GM18505 (cell line): ENCODE data around the gene SH3RF2.
A peak's percentile ranks its signal among the peaks of the same experiment; 100 is the strongest.
"Not testable (repeated sequence)": the region's sequence is repeated elsewhere in the genome, so short reads cannot be mapped to it uniquely, and the experiment has no call there.

ENCODE experiments used
- ATAC-seq: cut with Tn5 transposase; IDR thresholded peaks from one replicate; pipeline ENCODE4 v1.9.1; 2021; ENCODE audit not compliant: unreplicated experiment
- POLR2A ChIP-seq: IDR thresholded peaks from 4 replicates; pipeline ENCODE4 v1.6.1; 2011; ENCODE audit warnings: borderline replicate concordance; ENCODE audit not compliant: insufficient read depth, insufficient read length; ENCODE audit errors: extremely low read depth

The SH3RF2 gene

DNA sequence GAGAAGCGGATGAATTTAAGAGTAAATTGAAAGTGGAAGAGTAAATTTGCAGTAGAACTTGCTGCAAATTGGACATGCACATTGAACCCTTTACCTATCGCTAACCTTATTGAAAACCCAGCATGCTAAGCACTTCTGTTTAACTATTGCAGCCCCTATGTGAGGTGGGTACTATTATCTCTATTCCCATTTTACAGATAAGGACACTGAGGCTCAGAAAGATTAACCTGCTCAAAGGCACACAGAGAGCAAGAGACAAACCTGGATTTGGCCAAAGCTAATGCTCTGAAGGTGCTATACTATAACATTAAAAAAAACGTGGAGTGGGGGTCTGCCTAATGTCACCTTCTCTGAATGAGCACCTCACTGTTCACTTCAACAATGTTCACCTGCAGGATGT is 21.0 kb downstream of the SH3RF2 start:
- no peak for ATAC-seq
- no peak for TF ChIP-seq POLR2A

DNA sequence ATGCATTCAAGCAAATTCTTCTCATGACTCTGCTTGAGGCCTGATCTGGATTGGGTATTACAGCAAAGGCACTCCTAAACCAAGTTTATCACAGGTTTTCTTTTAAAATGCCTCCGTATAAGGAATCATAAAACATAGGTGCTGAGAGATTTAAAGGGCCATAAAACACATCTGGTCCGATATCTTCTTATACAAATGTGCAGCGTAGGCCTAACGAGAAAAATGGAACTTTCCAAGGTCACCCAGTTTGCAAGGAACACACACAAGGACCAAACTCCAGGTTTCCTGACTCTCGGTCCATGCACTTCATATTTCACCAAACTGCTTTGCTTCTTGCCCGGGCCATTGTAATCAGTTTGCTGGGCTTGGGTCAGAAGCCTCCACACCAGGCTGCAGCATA is 22.1 kb downstream of the SH3RF2 start:
- no peak for ATAC-seq
- no peak for TF ChIP-seq POLR2A

DNA sequence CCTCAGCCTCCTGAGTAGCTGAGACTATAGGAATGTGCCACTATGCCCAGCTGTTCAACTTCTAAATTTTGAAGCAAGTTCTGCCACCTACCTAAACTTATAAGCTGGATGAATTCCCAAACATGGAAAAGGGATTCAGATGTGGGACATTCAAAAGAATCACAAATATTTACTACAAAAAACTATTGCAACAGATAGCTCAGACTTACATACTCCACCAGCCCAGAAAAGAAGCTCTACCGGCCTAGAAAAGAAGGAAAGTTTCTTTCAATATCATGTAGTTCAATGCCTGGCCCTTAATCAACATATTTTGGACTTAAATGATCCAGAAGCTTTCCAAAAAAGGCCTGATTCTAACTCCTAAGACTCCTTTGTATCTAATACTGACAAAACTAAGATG is 23.8 kb downstream of the SH3RF2 start:
- no peak for TF ChIP-seq POLR2A
- ATAC-seq = no peak

DNA sequence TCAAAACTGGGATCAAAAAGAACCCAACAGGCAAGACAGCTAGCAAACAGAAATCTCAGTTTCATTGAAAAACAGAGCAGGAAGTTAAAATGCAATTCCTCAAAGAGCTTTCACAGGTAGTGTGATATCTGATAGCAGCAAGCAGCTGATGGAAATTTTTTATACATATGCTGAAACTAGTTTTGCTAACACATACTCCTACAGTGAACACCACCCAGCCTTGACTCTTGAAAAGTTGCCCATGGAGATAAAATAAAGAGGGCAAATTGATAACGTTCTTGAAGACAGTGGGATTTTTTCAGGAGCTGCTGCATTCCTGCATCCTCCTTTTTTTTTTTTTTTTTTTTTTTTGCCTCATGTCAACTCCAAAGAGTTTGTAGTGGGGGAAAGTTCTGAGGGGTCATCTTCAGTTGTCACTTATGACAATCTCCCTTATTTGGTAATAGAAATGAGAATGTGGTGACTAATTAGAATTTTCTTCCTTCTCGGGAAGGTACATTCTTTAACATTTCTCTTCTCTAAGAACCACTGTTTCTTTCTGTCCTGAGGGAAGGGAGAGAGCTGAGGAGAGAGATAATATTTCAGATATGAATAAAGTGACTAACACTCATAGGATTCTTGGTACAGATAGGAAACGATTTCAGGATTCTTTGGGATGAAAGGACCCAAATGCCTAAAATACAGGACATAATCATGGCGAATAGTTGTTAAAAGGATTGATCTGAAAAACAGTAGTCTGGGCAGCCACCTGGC is 24.6 kb downstream of the SH3RF2 start:
- no peak for ATAC-seq
- no peak for TF ChIP-seq POLR2A

DNA sequence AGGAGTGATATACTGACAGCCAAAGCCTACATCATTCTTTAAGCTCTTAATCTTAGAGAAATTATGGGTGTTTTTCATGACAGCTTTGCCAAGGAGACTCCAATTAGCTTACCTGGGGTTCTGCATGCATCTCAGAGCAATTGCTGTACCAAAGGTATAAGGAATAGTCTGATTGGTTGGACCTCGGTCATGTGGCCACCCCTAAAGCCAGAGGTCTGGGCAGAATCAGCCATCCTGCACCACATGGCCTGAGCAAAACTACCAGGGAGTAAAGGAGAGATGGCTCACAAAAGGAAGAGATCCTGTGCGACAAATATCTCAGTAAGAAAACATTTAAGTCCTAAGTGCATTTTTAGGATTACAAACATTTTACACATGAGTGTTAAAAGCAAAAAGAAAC is 25.6 kb downstream of the SH3RF2 start:
- no peak for TF ChIP-seq POLR2A
- no peak for ATAC-seq

DNA sequence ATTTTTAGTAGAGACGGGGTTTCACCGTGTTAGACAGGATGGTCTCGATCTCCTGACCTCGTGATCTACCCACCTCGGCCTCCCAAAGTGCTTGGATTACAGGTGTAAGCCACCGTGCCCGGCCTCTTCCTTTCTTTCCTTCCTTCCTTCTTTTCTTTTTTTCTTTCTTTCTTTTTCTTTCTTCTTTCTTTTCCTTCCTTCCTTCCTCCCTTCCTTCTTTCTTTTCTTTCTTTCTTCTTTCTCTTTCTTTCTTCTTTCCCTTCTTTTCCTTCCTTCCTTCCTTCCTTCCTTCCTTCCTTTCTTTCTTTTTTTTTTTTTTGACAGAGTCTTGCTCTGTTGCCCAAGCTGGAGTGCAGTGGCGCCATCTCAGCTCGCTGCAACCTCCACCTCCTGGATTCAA is 27.6 kb downstream of the SH3RF2 start:
- not testable (repeated sequence) for ATAC-seq

DNA sequence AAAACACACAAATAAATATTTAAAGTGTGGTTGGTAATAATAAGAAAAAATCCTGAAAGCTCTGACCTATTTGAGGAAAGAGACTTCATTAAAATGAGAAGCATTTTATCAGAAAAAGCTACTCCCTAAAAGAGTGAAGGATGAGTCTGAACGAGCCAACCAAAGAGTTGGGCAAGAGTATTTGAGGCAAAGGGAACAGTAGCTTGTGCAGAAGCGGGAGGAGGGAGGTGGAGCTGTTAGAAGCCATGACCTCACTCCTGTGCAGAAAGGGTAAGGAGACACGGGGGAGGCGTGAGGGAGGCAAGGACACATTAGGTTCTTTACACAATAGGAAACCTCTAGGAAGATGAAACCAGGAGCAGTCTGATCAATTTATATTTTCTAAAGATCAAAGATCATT is 29.4 kb downstream of the SH3RF2 start:
- no peak for TF ChIP-seq POLR2A
- ATAC-seq = no peak

DNA sequence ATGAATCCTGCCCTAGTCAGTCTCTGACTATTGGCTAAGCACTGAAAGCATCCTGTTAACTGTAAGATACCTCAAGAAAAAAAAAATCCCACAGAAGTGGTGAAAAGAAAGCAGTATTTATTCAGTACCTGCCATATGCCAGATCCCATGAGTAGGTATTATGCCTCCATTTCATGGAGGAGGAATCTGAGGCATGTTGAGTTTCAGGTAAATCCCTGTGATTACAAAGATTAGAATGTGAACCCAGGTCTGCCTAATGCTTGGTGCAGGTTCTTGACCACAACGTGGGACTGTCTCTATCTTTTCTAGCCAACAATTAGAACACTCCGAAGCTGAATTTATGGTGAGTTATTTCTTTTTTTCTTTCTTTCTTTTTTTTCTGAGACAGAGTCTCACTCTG is 30.9 kb downstream of the SH3RF2 start:
- ATAC-seq = no peak
- no peak for TF ChIP-seq POLR2A

DNA sequence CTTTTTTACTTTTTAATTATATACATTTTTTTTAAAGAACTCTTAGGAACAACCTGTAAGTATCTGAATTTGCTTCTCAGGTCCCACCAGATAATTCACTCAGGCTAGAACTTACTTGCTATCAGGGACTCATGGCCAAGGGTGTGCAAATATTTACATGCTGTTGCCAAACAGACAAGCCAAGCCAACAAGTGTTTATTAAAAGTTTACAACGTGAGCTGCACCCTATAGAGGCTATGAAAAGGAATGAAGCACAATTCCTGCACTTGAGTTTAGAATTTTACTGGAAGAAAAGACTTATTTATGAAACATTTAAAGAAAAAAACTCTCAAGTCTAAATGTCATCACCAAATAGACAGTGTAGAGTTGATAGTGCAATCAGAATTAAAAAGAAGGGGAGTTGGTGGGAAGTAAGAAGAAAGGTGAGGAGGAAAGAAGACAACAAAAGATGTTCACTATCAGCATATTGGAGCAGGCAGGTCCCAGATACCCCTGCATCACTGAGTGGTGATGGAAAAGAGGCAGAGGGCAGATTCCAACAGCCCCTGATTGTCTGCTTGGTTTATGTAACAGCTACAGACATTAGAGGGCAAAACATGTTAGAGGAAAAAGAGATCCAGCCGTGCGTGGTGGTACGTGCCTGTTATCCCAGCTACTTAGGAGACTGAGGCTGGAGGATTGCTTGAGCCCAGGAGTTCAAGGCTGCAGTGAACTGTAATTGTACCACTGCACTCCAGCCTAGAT is 32.8 kb downstream of the SH3RF2 start:
- TF ChIP-seq POLR2A = no peak
- no peak for ATAC-seq

DNA sequence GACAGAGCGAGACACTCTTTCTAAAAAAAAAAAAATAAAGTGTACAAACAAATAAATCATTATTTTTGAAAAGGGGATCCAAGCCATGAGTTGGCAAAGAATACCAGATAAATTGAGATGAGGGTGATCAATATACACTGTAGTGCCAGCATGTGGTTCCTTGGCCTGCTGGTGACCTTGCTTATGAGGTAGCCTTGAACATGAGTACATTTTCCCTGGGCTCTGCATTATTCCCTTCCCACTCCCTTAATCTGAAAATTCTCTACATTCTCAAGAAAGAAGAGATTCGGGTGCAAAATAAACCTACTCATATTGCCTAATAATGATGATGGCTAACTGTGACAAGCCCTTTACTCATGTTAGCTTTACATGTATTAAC is 33.3 kb downstream of the SH3RF2 start:
- ATAC-seq = no peak
- TF ChIP-seq POLR2A = no peak

DNA sequence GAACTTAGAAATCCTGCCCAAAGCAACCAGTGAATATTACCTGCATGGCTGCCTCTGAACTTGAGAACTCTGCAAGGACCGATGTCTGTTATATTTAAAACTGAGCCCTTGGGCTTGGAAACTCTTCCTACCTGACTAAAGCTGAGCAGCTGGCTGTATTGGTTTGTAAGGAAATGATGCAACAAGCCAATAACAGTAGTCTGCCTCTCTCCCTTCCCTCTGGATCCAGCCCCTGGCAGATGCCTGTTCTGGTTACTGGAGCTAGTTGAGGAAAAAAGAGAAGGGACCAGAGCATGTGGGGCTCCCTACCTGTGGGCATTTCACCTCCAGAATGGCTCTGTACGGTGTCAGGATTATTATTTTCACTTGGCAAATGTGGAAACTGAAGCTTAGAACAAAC is 34.7 kb downstream of the SH3RF2 start:
- ATAC-seq = no peak
- no peak for TF ChIP-seq POLR2A

DNA sequence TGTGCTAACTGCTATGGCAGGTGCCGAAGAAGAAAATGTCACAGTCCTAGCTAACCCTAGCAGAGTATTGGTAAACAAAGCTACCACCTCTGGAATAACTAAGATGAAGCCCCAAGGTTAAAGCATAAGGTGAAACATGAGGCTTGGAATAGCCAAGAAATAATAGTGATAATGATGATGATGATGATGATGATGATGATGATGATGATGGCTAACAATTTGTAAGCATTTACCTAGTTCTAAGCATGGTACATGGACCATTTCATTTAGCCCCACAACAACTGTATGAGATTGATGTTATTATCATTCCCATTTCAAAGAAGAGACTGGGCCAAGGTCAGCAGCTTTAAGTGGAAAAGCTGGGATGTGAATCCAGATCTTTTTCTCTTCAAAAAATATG is 35.3 kb downstream of the SH3RF2 start:
- ATAC-seq = no peak
- no peak for TF ChIP-seq POLR2A

DNA sequence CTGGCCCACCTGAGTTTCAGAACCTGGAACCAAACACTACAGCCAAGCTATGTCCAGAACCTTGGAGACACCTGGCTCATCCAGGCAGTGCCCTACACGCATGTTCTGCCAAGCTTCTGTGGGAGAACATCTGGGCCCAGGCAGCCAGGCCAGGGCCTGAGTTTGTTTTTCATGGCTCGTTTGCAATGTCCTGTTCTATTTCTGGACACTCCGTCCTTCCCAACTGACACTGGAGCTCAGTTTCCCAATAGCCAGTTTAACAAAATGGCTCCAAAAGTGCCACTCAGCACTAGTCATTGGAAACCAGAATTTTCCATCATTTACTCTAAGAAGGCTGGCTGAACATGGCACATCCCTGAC is 38.6 kb downstream of the SH3RF2 start:
- no peak for TF ChIP-seq POLR2A
- no peak for ATAC-seq

DNA sequence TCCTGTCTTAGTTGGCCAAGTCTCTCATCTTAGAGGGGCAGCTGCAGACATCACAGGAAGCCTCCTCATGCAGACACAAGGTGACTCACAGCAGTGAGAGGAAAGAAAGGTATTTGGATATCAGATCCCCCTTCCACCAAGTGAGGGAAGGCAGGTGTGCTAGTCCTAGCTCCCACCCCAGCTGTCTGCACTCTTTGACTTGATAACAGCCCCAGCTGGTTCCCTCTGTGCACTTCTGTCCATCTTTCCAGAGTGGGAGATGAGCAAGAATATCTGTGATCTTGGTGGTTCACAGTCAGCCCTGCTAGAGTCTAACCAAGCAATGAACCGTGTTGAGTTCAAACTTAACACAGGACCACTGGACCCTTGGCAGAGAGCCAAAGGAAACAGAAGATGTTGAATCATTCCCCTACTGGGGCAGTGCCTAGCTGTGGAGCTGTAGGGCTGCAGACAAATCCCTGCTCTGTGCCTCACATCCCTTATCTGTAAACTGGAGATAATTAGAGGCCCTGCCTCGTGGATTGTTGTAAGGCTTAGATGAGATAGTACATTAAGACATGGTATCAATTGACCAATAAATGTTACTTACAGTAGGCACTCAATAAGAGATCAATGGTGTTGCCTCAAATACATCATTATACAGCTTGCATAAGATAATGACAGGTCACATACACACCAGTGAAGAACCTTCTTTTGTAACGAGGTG is 39.1 kb downstream of the SH3RF2 start:
- no peak for TF ChIP-seq POLR2A
- ATAC-seq = peak; percentile 59
